HEK293 (cell line): Measurements from ENCODE around the gene TPBGL.

Source experiments
- GLI4 ChIP-seq: fragments of 450-650 bp; formaldehyde crosslinking; IDR thresholded peaks from 2 replicates; pipeline ENCODE4 v1.5.1; 2016; ENCODE audit warnings: missing biosample characterization, missing genetic modification characterization
- ZNF157 ChIP-seq: fragments of 450-650 bp; formaldehyde crosslinking; IDR thresholded peaks from 2 replicates; pipeline ENCODE4 v1.5.1; 2016; ENCODE audit warnings: missing biosample characterization, missing genetic modification characterization
- ZNF202 ChIP-seq: fragments of 450-650 bp; formaldehyde crosslinking; IDR thresholded peaks from 2 replicates; pipeline ENCODE4 v1.5.1; 2016; ENCODE audit warnings: missing biosample characterization, missing genetic modification characterization, borderline replicate concordance
- ZNF311 ChIP-seq: fragments of 450-650 bp; formaldehyde crosslinking; IDR thresholded peaks from 2 replicates; pipeline ENCODE4 v1.5.1; 2017; ENCODE audit warnings: missing biosample characterization, missing genetic modification characterization, borderline replicate concordance
- ZNF37A ChIP-seq: fragments of 450-650 bp; IDR thresholded peaks from 2 replicates; pipeline ENCODE4 v1.5.1; 2018; ENCODE audit warnings: missing biosample characterization, missing genetic modification characterization
- ZNF473 ChIP-seq: fragments of 450-650 bp; formaldehyde crosslinking; IDR thresholded peaks from 2 replicates; pipeline ENCODE4 v1.5.1; 2017; ENCODE audit warnings: missing biosample characterization, missing genetic modification characterization
- ZNF48 ChIP-seq: fragments of 450-650 bp; formaldehyde crosslinking; IDR thresholded peaks from 2 replicates; pipeline ENCODE4 v1.5.1; 2016; ENCODE audit warnings: missing biosample characterization, missing genetic modification characterization
- ZNF501 ChIP-seq: fragments of 450-650 bp; formaldehyde crosslinking; IDR thresholded peaks from 2 replicates; pipeline ENCODE4 v1.5.1; 2016; ENCODE audit warnings: missing biosample characterization, missing genetic modification characterization
- TF ChIP-seq, protein P1 (sequence below): fragments of 450-650 bp; IDR thresholded peaks from 2 replicates; pipeline ENCODE4 v1.5.1; 2018; ENCODE audit warnings: missing biosample characterization, missing genetic modification characterization
- TF ChIP-seq, protein P2 (sequence below): fragments of 450-650 bp; formaldehyde crosslinking; IDR thresholded peaks from 2 replicates; pipeline ENCODE4 v1.5.1; 2017; ENCODE audit warnings: missing biosample characterization, missing genetic modification characterization
- TF ChIP-seq, protein P3 (sequence below): fragments of 450-650 bp; formaldehyde crosslinking; IDR thresholded peaks from 2 replicates; pipeline ENCODE4 v1.5.1; 2016; ENCODE audit warnings: missing biosample characterization, missing genetic modification characterization

DNA sequence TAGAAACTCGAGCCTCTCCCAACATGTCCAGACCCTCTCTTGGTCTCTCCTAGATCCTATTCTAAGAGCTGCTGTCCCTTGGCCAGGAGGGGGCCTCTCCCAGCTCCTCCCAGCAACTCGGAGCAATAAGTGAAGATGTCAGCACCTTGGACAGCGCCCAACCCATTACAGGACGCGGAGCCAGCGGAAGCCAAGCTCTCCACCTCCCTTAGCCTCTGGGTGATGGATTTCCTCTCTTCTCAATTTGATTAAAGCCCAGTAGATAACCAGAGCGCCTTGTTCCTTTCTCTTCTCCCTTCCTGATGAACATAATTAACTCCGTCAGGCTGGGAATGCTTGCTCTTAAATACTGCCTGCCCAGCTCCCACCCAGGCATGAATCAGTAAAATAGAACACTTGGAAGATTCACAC lies 26.2 kb upstream of the TPBGL start:
- TF ChIP-seq GLI4 (tag by site-specific recombination), result no peak
- no peak for TF ChIP-seq ZNF473 (tag by site-specific recombination)
- TF ChIP-seq, protein P1, sequence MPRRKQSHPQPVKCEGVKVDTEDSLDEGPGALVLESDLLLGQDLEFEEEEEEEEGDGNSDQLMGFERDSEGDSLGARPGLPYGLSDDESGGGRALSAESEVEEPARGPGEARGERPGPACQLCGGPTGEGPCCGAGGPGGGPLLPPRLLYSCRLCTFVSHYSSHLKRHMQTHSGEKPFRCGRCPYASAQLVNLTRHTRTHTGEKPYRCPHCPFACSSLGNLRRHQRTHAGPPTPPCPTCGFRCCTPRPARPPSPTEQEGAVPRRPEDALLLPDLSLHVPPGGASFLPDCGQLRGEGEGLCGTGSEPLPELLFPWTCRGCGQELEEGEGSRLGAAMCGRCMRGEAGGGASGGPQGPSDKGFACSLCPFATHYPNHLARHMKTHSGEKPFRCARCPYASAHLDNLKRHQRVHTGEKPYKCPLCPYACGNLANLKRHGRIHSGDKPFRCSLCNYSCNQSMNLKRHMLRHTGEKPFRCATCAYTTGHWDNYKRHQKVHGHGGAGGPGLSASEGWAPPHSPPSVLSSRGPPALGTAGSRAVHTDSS (tag by site-specific recombination), result no peak
- TF ChIP-seq, protein P2, sequence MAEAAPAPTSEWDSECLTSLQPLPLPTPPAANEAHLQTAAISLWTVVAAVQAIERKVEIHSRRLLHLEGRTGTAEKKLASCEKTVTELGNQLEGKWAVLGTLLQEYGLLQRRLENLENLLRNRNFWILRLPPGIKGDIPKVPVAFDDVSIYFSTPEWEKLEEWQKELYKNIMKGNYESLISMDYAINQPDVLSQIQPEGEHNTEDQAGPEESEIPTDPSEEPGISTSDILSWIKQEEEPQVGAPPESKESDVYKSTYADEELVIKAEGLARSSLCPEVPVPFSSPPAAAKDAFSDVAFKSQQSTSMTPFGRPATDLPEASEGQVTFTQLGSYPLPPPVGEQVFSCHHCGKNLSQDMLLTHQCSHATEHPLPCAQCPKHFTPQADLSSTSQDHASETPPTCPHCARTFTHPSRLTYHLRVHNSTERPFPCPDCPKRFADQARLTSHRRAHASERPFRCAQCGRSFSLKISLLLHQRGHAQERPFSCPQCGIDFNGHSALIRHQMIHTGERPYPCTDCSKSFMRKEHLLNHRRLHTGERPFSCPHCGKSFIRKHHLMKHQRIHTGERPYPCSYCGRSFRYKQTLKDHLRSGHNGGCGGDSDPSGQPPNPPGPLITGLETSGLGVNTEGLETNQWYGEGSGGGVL, result no peak
- TF ChIP-seq, protein P3, sequence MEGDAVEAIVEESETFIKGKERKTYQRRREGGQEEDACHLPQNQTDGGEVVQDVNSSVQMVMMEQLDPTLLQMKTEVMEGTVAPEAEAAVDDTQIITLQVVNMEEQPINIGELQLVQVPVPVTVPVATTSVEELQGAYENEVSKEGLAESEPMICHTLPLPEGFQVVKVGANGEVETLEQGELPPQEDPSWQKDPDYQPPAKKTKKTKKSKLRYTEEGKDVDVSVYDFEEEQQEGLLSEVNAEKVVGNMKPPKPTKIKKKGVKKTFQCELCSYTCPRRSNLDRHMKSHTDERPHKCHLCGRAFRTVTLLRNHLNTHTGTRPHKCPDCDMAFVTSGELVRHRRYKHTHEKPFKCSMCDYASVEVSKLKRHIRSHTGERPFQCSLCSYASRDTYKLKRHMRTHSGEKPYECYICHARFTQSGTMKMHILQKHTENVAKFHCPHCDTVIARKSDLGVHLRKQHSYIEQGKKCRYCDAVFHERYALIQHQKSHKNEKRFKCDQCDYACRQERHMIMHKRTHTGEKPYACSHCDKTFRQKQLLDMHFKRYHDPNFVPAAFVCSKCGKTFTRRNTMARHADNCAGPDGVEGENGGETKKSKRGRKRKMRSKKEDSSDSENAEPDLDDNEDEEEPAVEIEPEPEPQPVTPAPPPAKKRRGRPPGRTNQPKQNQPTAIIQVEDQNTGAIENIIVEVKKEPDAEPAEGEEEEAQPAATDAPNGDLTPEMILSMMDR (tag by site-specific recombination), result 0 out of 2 replicates have a peak, but pooled peaks have one; percentile 16
- no peak for TF ChIP-seq ZNF37A (tag by site-specific recombination)
- TF ChIP-seq ZNF501 (tag by site-specific recombination), result no peak
- no peak for TF ChIP-seq ZNF311 (tag by site-specific recombination)
- no peak for TF ChIP-seq ZNF48 (tag by site-specific recombination)
- TF ChIP-seq ZNF202 (tag by site-specific recombination), result no peak
- TF ChIP-seq ZNF157 (tag by site-specific recombination), result no peak
